KMS-11 (cell line): ENCODE data around the gene PRKCE.

Experiments used
- H2AFZ ChIP-seq: fragments of 200-600 bp; sonication (generic); 2 replicates; pipeline ENCODE4 v1.6.1; 2016; ENCODE audit warnings: antibody characterized with exemption, mixed run types, low read depth
- H3K27ac ChIP-seq: fragments of 200-600 bp; sonication (generic); 2 replicates; pipeline ENCODE4 v1.6.1; 2016; ENCODE audit warnings: mild to moderate bottlenecking, mixed run types
- H3K27me3 ChIP-seq: fragments of 200-600 bp; sonication (generic); 2 replicates; pipeline ENCODE4 v1.6.1; 2017; ENCODE audit warnings: mild to moderate bottlenecking, low read depth, mixed run types, moderate library complexity; ENCODE audit not compliant: insufficient read depth
- H3K36me3 ChIP-seq: fragments of 200-600 bp; sonication (generic); 2 replicates; pipeline ENCODE4 v1.6.1; 2017; ENCODE audit warnings: mild to moderate bottlenecking, mixed run types; ENCODE audit not compliant: insufficient read depth
- H3K4me1 ChIP-seq: fragments of 200-600 bp; sonication (generic); 2 replicates; pipeline ENCODE4 v1.6.1; 2016; ENCODE audit warnings: mild to moderate bottlenecking, low read depth, mixed run types; ENCODE audit not compliant: poor library complexity, severe bottlenecking
- H3K4me2 ChIP-seq: fragments of 200-600 bp; sonication (generic); 2 replicates; pipeline ENCODE4 v1.7.0; 2016; ENCODE audit warnings: mild to moderate bottlenecking, mixed run types
- H3K4me3 ChIP-seq: fragments of 200-600 bp; sonication (generic); IDR thresholded peaks from 2 replicates; pipeline ENCODE4 v1.6.1; 2017; ENCODE audit warnings: low read depth, low read length, mixed read lengths; ENCODE audit not compliant: insufficient read depth
- H3K79me2 ChIP-seq: fragments of 200-600 bp; sonication (generic); 2 replicates; pipeline ENCODE4 v1.6.1; 2016; ENCODE audit warnings: low read depth, mixed run types; ENCODE audit not compliant: insufficient read depth
- H3K9ac ChIP-seq: fragments of 200-600 bp; sonication (generic); 2 replicates; pipeline ENCODE4 v1.6.1; 2016; ENCODE audit warnings: mild to moderate bottlenecking, mixed run types
- H4K20me1 ChIP-seq: fragments of 200-600 bp; sonication (generic); 2 replicates; pipeline ENCODE4 v1.6.1; 2016; ENCODE audit warnings: mild to moderate bottlenecking, mixed run types; ENCODE audit not compliant: insufficient read depth
- CTCF ChIP-seq: fragments of 200-600 bp; sonication (generic); conservative IDR thresholded peaks from 2 replicates; pipeline ENCODE4 v1.6.1; 2017; ENCODE audit warnings: low read depth, mild to moderate bottlenecking, antibody characterized with exemption, low read length, moderate library complexity, mixed read lengths

PRKCE gene

GRCh38 chr2:45982096-45982495, 330.6 kb downstream of the PRKCE start:
- Histone ChIP-seq H2AFZ (no peak overlapping the region), H3K27ac (no peak overlapping the region), H3K79me2 (no peaks in the 10 kb centered on the region), H4K20me1 (no peaks in the 10 kb centered on the region), H3K4me1 (no peaks in the 10 kb centered on the region), H3K9ac (no peak overlapping the region), H3K36me3 (no peaks in the 10 kb centered on the region), H3K4me3 (no peak overlapping the region), H3K4me2 (no peak overlapping the region), H3K27me3 (no peaks in the 10 kb centered on the region)
- no peak for TF ChIP-seq CTCF

DNA sequence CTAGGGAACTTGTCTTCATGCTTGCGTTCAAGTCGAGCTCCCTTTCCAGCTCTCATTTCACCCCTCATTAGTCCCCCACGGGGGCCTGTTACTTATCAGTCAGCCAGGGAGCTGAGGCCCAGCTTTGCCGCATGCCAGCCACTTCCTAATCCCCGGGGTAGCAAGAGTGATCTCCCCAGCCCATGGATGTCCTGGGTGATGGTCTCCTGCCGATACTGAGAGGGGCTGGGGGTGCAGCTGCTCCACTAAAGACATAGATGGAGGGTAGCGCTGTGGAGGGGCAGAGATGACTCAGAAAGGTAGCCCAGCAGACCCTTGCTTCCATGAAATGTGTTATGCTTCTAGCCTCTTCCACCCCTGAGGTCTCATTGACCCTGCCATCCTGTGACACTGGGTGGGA, 331.7 kb downstream of the PRKCE start:
- no peaks in the 10 kb centered on the region for H3K36me3 ChIP-seq
- no peaks in the 10 kb centered on the region for H4K20me1 ChIP-seq

GRCh38 chr2:45984366-45984765, 332.9 kb downstream of the PRKCE start:
- Histone ChIP-seq H3K4me1 (no peaks in the 10 kb centered on the region), H4K20me1 (no peaks in the 10 kb centered on the region), H3K27ac (no peak overlapping the region), H3K4me2 (no peak overlapping the region), H3K27me3 (no peaks in the 10 kb centered on the region), H3K79me2 (no peaks in the 10 kb centered on the region), H3K4me3 (no peak overlapping the region), H3K9ac (no peak overlapping the region), H3K36me3 (no peaks in the 10 kb centered on the region), H2AFZ (no peak overlapping the region)
- no peak for TF ChIP-seq CTCF

More for the DNA sequence above, 331.7 kb downstream of the PRKCE start:
- H3K27me3 ChIP-seq: no peaks in the 10 kb centered on the region
- TF ChIP-seq CTCF: no peak
- H3K4me1 ChIP-seq: no peaks in the 10 kb centered on the region
- H3K4me2 ChIP-seq: no peak overlapping the region
- no peak overlapping the region for H3K4me3 ChIP-seq
- H3K9ac ChIP-seq: no peak overlapping the region
- H2AFZ ChIP-seq: no peak overlapping the region
- H3K27ac ChIP-seq: no peak overlapping the region
- no peaks in the 10 kb centered on the region for H3K79me2 ChIP-seq

- H3K4me2 ChIP-seq: no peak overlapping the region
Measured at GRCh38 chr2:45984896-45985473, 333.5 kb downstream of the PRKCE start.

More at GRCh38 chr2:45984896-45985473, 333.5 kb downstream of the PRKCE start:
- H3K27ac ChIP-seq: no peak overlapping the region
- H3K27me3 ChIP-seq: no peaks in the 10 kb centered on the region
- H3K4me1 ChIP-seq: no peaks in the 10 kb centered on the region
- H4K20me1 ChIP-seq: no peaks in the 10 kb centered on the region
- no peak overlapping the region for H3K4me3 ChIP-seq
- no peak overlapping the region for H3K9ac ChIP-seq
- no peaks in the 10 kb centered on the region for H3K79me2 ChIP-seq
- no peak overlapping the region for H2AFZ ChIP-seq
- no peaks in the 10 kb centered on the region for H3K36me3 ChIP-seq
- TF ChIP-seq CTCF: no peak
